ENCODE data around the gene RHBDD3.

RHBDD3 gene

DNA sequence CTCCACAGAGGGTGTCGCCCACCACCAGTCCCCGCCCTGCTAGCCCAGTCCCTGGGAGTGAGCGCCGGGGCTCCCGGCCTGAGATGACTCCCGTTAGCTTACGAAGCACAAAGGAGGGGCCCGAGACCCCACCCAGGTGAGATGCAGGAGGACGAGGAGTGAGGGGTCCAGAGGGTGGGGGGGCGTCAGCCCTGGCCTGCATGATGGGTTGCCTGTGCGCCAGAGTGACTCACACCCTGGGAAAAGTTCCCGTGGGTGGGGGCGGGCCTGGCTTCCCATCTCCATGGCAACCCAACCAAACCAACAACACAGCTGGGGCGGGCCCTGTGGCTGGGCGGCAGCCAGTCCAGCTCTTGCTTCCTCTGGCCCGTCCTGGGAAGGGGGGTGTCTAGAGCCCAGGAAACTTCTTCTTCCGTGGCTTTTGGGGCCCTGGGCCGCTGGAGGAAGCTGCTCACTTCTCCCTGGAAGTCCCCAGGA is 43.1 kb upstream of the RHBDD3 start:
- H3K27me3 ChIP-seq (ENCODE audit: insufficient read depth, low read length): peaks cover 35% of the 10 kb centered on the region
- H3K9ac ChIP-seq (ENCODE audit: low read depth, low read length): no peak overlapping the region
- H3K27ac ChIP-seq (ENCODE audit: low read depth, low read length): no peak overlapping the region
- no peaks in the 10 kb centered on the region for H3K36me3 ChIP-seq (ENCODE audit: insufficient read depth, low read length)
- H3K4me3 ChIP-seq (ENCODE audit: low read length): no peak overlapping the region
- no peaks in the 10 kb centered on the region for H3K9me3 ChIP-seq (ENCODE audit: insufficient read depth, low read depth, low read length)
- 44% methylated on average over 18 of the region's 18 CpGs for WGBS
- H3K4me1 ChIP-seq (ENCODE audit: insufficient read depth, low read length): peaks cover 15% of the 10 kb centered on the region

- Histone ChIP-seq H3K9me3 (ENCODE audit: insufficient read depth, low read depth, low read length) (no peaks in the 10 kb centered on the region), H3K4me3 (ENCODE audit: low read length) (no peak overlapping the region), H3K27ac (ENCODE audit: low read depth, low read length) (no peak overlapping the region), H3K36me3 (ENCODE audit: insufficient read depth, low read length) (no peaks in the 10 kb centered on the region), H3K4me1 (ENCODE audit: insufficient read depth, low read length) (peaks cover 17% of the 10 kb centered on the region), H3K27me3 (ENCODE audit: insufficient read depth, low read length) (peaks cover 29% of the 10 kb centered on the region), H3K9ac (ENCODE audit: low read depth, low read length) (no peak overlapping the region)
- WGBS: 88% methylated on average over 28 of the region's 28 CpGs
These were observed 42.5 kb upstream of the RHBDD3 start for GRCh38 chr22:29310065-29310862.

GRCh38 chr22:29309332-29310064 is 41.7 kb upstream of the RHBDD3 start:
- WGBS: 95% methylated on average over 21 of the region's 21 CpGs
- H3K4me1 ChIP-seq (ENCODE audit: insufficient read depth, low read length): peaks cover 17% of the 10 kb centered on the region
- H3K9ac ChIP-seq (ENCODE audit: low read depth, low read length): no peak overlapping the region
- H3K4me3 ChIP-seq (ENCODE audit: low read length): no peak overlapping the region
- H3K27me3 ChIP-seq (ENCODE audit: insufficient read depth, low read length): peaks cover 21% of the 10 kb centered on the region
- H3K27ac ChIP-seq (ENCODE audit: low read depth, low read length): no peak overlapping the region
- no peaks in the 10 kb centered on the region for H3K9me3 ChIP-seq (ENCODE audit: insufficient read depth, low read depth, low read length)
- H3K36me3 ChIP-seq (ENCODE audit: insufficient read depth, low read length): no peaks in the 10 kb centered on the region

GRCh38 chr22:29308791-29309262 is 41.0 kb upstream of the RHBDD3 start:
- no peak overlapping the region for H3K9ac ChIP-seq (ENCODE audit: low read depth, low read length)
- H3K4me3 ChIP-seq (ENCODE audit: low read length): no peak overlapping the region
- peaks cover 14% of the 10 kb centered on the region for H3K27me3 ChIP-seq (ENCODE audit: insufficient read depth, low read length)
- H3K27ac ChIP-seq (ENCODE audit: low read depth, low read length): no peak overlapping the region
- H3K4me1 ChIP-seq (ENCODE audit: insufficient read depth, low read length): peaks cover 12% of the 10 kb centered on the region
- 82% methylated on average over 13 of the region's 13 CpGs for WGBS
- H3K36me3 ChIP-seq (ENCODE audit: insufficient read depth, low read length): no peaks in the 10 kb centered on the region
- H3K9me3 ChIP-seq (ENCODE audit: insufficient read depth, low read depth, low read length): no peaks in the 10 kb centered on the region

DNA sequence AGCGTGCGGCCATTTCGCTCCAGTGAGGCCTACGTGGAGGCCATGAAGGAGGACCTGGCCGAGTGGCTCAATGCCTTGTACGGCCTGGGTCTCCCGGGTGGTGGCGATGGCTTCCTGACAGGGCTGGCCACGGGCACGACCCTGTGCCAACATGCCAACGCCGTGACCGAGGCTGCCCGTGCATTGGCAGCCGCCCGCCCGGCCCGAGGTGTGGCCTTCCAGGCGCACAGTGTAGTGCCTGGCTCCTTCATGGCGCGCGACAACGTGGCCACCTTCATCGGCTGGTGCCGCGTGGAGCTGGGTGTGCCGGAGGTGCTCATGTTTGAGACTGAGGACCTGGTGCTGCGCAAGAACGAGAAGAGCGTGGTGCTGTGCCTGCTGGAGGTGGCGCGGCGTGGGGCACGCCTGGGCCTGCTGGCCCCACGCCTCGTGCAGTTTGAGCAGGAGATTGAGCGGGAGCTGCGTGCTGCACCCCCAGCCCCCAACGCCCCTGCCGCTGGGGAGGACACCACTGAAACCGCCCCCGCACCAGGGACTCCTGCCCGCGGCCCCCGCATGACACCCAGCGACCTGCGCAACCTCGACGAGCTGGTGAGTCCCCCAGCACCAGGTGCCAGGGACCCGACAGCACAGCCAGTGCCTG is 40.5 kb upstream of the RHBDD3 start:
- WGBS: 93% methylated on average over 50 of the region's 50 CpGs
- no peaks in the 10 kb centered on the region for H3K36me3 ChIP-seq (ENCODE audit: insufficient read depth, low read length)
- peaks cover 9% of the 10 kb centered on the region for H3K27me3 ChIP-seq (ENCODE audit: insufficient read depth, low read length)
- H3K4me1 ChIP-seq (ENCODE audit: insufficient read depth, low read length): peaks cover 9% of the 10 kb centered on the region
- no peak overlapping the region for H3K4me3 ChIP-seq (ENCODE audit: low read length)
- no peak overlapping the region for H3K27ac ChIP-seq (ENCODE audit: low read depth, low read length)
- no peaks in the 10 kb centered on the region for H3K9me3 ChIP-seq (ENCODE audit: insufficient read depth, low read depth, low read length)
- no peak overlapping the region for H3K9ac ChIP-seq (ENCODE audit: low read depth, low read length)

GRCh38 chr22:29307596-29308147 is 39.9 kb upstream of the RHBDD3 start:
- WGBS: 81% methylated on average over 20 of the region's 20 CpGs
- peak overlapping the region; percentile 54 for H3K9ac ChIP-seq (ENCODE audit: low read depth, low read length)

DNA sequence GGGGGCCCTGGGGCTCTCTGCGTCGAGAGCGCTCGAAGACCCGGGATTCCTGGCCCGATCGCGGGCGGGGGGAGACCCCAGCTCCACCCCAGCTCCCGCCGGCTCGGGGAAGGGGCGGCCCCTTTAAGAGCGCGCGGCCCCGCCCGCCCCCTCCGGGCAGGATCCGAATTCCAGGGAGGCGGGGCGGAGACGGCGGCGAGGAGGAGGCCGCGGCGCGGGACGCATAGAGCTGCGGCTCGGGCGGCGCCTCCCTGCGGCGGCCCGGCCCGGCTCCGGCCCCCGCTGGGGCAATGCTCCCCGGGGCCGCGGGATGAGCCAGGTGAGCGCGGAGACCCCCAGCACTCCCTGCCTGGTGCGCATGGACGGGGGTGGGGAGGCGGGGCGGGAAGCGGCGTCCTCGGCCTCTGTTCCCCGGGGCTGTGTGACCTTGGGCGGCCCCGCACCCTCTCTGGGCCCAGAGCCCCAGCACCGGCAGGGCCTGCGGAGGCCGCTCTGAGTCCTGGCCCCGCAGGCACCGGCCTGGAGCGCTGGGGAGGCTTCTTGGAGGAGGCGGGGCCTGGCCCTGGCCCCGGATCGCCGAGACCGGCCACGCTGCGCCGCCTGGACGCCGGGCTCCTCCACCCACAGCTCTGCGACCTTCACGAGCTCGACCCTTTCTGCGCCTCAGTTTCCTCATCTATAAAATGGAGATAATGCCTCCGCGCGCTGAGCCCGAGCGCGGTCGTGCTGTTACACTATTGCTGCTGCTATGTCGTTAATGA is 39.2 kb upstream of the RHBDD3 start:
- Histone ChIP-seq H3K27me3 (ENCODE audit: insufficient read depth, low read length) (peaks cover 3% of the 10 kb centered on the region; the same call in 1 of the 2 replicates), H3K9me3 (ENCODE audit: insufficient read depth, low read depth, low read length) (no peaks in the 10 kb centered on the region), H3K4me1 (ENCODE audit: insufficient read depth, low read length) (peaks cover 9% of the 10 kb centered on the region), H3K36me3 (ENCODE audit: insufficient read depth, low read length) (no peaks in the 10 kb centered on the region), H3K9ac (ENCODE audit: low read depth, low read length) (peak overlapping the region; percentile 54), H3K4me3 (ENCODE audit: low read length) (peak overlapping the region; percentile 57), H3K27ac (ENCODE audit: low read depth, low read length) (peak overlapping the region; percentile 96)
- 3% methylated on average over 83 of the region's 83 CpGs for WGBS

More at GRCh38 chr22:29307596-29308147, 39.9 kb upstream of the RHBDD3 start:
- no peaks in the 10 kb centered on the region for H3K9me3 ChIP-seq (ENCODE audit: insufficient read depth, low read depth, low read length)
- no peak overlapping the region; the same call in 1 of the 2 replicates for H3K27ac ChIP-seq (ENCODE audit: low read depth, low read length)
- H3K36me3 ChIP-seq (ENCODE audit: insufficient read depth, low read length): no peaks in the 10 kb centered on the region
- H3K4me3 ChIP-seq (ENCODE audit: low read length): peak overlapping the region; percentile 57
- H3K4me1 ChIP-seq (ENCODE audit: insufficient read depth, low read length): peaks cover 9% of the 10 kb centered on the region
- H3K27me3 ChIP-seq (ENCODE audit: insufficient read depth, low read length): peaks cover 3% of the 10 kb centered on the region

GRCh38 chr22:29306175-29306834 is 38.5 kb upstream of the RHBDD3 start, which contains the start of gene GAS2L1:
Gene GAS2L1 (plus strand): TSS chr22:29306650. CDS start chr22:29308106, 1,456 bp downstream.
- WGBS: 1% methylated on average over 37 of the region's 40 CpGs
- peak within 1 kb of the TSS; percentile 54 for H3K9ac ChIP-seq (ENCODE audit: low read depth, low read length)
- H3K36me3 ChIP-seq (ENCODE audit: insufficient read depth, low read length): no peaks in the 10 kb centered on the region
- H3K27me3 ChIP-seq (ENCODE audit: insufficient read depth, low read length): peaks cover 3% of the 10 kb centered on the region; the same call in 1 of the 2 replicates
- peaks cover 9% of the 10 kb centered on the region for H3K4me1 ChIP-seq (ENCODE audit: insufficient read depth, low read length)
- peak within 1 kb of the TSS; percentile 57 for H3K4me3 ChIP-seq (ENCODE audit: low read length)
- peak within 1 kb of the TSS; percentile 96 for H3K27ac ChIP-seq (ENCODE audit: low read depth, low read length)
- no peaks in the 10 kb centered on the region for H3K9me3 ChIP-seq (ENCODE audit: insufficient read depth, low read depth, low read length)

DNA sequence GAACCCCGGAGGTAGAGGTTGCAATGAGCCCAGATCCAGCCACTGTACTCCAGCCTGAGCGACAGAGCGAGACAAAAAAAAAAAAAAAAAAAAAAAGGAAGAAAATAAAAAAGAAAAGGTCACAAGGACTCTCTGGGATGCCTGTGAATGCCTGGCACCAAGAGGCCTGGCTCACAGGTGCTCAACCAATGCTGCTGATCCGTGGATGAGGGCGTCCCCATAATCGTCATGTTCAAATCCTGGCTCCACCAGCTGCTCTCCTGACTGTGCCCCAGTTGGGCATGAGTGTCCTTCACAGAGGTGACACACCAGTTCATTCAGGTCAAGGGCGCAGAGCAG is 38.0 kb upstream of the RHBDD3 start:
- H3K9me3 ChIP-seq (ENCODE audit: insufficient read depth, low read depth, low read length): no peaks in the 10 kb centered on the region
- H3K36me3 ChIP-seq (ENCODE audit: insufficient read depth, low read length): peaks cover 3% of the 10 kb centered on the region; the same call in 1 of the 2 replicates
- no peak overlapping the region for H3K9ac ChIP-seq (ENCODE audit: low read depth, low read length)
- H3K4me3 ChIP-seq (ENCODE audit: low read length): peak overlapping the region; percentile 57
- WGBS: 53% methylated on average over 7 of the region's 7 CpGs
- H3K4me1 ChIP-seq (ENCODE audit: insufficient read depth, low read length): peaks cover 5% of the 10 kb centered on the region
- peaks cover 3% of the 10 kb centered on the region; the same call in 1 of the 2 replicates for H3K27me3 ChIP-seq (ENCODE audit: insufficient read depth, low read length)
- H3K27ac ChIP-seq (ENCODE audit: low read depth, low read length): peak overlapping the region; percentile 96; the same call in 1 of the 2 replicates

All from HUES64 (cell line).